GM19351 (cell line): ENCODE data around the gene TRAF2.

Experiments
- ATAC-seq: cut with Tn5 transposase; IDR thresholded peaks from one replicate; pipeline ENCODE4 v1.9.1; 2021; ENCODE audit warnings: mild to moderate bottlenecking, moderate library complexity; ENCODE audit not compliant: unreplicated experiment

The TRAF2 gene

GRCh38 chr9:136973618-136974617 is 87.6 kb downstream of the TRAF2 start:
- no peak for ATAC-seq

- ATAC-seq, result no peak
These were observed 88.7 kb downstream of the TRAF2 start for GRCh38 chr9:136974817-136975535.

- ATAC-seq, result no peak
These were observed 89.3 kb downstream of the TRAF2 start for GRCh38 chr9:136975644-136976043.
